ENCODE results near the gene TIMM10. TPM values are rescaled to one million over a fixed set of nuclear protein-coding genes. Genes with fewer than 3 reads are reported as not detected.

Gene TIMM10
- total RNA-seq, 1 experiment from 2014 or later = 94.7 TPM

DNA sequence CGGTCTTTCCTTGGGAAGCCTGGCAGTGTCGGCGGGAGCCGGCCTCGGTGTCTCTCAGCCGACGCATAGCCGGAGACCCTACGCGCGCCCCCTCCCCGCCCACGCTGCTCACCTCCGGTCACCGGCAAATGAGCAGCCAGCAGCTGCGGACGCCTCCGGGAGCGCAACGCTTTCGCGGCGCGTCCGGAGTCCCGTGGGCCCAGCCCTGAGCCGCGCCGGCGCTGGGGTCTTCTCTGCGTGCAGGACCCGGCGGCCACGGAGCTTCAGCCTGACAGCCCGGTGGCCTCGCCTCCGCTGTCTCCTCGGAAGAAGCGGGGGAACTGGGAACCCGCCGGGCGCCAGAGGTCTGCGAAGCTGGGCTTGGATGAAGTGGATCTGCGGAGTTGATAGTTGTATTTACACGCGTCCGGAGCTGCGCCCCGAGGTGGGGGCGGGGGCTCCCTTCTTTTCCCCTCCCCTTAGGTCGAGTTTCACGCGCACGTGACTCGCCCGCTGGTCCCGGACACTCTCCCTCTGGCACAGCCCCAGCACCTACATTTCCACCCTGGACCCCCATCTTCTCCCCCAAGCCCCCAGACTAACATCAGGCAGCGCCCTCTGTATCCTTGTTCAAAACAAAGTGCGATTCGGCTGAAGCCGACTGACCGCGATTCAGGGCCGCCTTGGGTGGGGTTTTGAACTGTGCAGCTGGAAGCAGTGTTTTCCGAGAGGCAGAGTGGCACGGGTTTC lies 15.1 kb downstream of the TIMM10 start, which contains the start of gene SLC43A1:
Gene SLC43A1 (minus strand): TSS at position 371 of the 729 bp plus-strand sequence. CDS start 1,591 bp downstream, outside the sequence.
- BruUV-seq (replicated peaks) = no TSS peak
- intact Hi-C loops (cut with micrococcal nuclease; ENCODE audit: unreplicated experiment) = no loop called here
- no peaks in the 10 kb centered on the region for H3K36me3 ChIP-seq (ENCODE audit: low read depth)
- H3K9me3 ChIP-seq (ENCODE audit: insufficient read depth, low read depth) = no peaks in the 10 kb centered on the region
- POLR2A ChIA-PET (ENCODE audit: unreplicated experiment) = interaction anchor here (0.5 kb wide), 1 partner anchor 16 kb away, joined by 3 read pairs; no protein-coding TSS in a partner anchor
- TF ChIP-seq EZH2 (IDR thresholded peaks at IDR 0.05; ENCODE audit: low read depth) = no peak
- TF ChIP-seq, protein P1, sequence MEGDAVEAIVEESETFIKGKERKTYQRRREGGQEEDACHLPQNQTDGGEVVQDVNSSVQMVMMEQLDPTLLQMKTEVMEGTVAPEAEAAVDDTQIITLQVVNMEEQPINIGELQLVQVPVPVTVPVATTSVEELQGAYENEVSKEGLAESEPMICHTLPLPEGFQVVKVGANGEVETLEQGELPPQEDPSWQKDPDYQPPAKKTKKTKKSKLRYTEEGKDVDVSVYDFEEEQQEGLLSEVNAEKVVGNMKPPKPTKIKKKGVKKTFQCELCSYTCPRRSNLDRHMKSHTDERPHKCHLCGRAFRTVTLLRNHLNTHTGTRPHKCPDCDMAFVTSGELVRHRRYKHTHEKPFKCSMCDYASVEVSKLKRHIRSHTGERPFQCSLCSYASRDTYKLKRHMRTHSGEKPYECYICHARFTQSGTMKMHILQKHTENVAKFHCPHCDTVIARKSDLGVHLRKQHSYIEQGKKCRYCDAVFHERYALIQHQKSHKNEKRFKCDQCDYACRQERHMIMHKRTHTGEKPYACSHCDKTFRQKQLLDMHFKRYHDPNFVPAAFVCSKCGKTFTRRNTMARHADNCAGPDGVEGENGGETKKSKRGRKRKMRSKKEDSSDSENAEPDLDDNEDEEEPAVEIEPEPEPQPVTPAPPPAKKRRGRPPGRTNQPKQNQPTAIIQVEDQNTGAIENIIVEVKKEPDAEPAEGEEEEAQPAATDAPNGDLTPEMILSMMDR (conservative IDR thresholded peaks at IDR 0.05) = no peak
- peaks cover 12% of the 10 kb centered on the region; the same call in 1 of the 2 replicates for H3K4me1 ChIP-seq (replicated peaks; ENCODE audit: insufficient read depth)
- peaks cover 3% of the 10 kb centered on the region; the same call in 1 of the 2 replicates for H3F3A ChIP-seq (ENCODE audit: insufficient read depth, low read depth)
- H3K4me3 ChIP-seq = peak within 1 kb of the TSS; percentile 69
- peak within 1 kb of the TSS; percentile 80 for H2AFZ ChIP-seq
- no peaks in the 10 kb centered on the region for H3K9me2 ChIP-seq (ENCODE audit: insufficient read depth)
- no peak within 1 kb of the TSS for H3K27ac ChIP-seq
- CTCF ChIA-PET = interaction anchor here (0.7 to 1.2 kb wide), 2 partner anchors 14 to 22 kb away, joined by 3 to 10 read pairs; no protein-coding TSS in a partner anchor
- peak; percentile 42 to 49 for DNase-seq
- H3K4me2 ChIP-seq = peak within 1 kb of the TSS; percentile 81
- no peaks in the 10 kb centered on the region for H4K20me1 ChIP-seq (ENCODE audit: insufficient read depth)
- peaks cover 21% of the 10 kb centered on the region for H3K27me3 ChIP-seq (ENCODE audit: insufficient read depth, low read depth)
- H3K79me2 ChIP-seq (ENCODE audit: low read depth) = no peaks in the 10 kb centered on the region

DNA sequence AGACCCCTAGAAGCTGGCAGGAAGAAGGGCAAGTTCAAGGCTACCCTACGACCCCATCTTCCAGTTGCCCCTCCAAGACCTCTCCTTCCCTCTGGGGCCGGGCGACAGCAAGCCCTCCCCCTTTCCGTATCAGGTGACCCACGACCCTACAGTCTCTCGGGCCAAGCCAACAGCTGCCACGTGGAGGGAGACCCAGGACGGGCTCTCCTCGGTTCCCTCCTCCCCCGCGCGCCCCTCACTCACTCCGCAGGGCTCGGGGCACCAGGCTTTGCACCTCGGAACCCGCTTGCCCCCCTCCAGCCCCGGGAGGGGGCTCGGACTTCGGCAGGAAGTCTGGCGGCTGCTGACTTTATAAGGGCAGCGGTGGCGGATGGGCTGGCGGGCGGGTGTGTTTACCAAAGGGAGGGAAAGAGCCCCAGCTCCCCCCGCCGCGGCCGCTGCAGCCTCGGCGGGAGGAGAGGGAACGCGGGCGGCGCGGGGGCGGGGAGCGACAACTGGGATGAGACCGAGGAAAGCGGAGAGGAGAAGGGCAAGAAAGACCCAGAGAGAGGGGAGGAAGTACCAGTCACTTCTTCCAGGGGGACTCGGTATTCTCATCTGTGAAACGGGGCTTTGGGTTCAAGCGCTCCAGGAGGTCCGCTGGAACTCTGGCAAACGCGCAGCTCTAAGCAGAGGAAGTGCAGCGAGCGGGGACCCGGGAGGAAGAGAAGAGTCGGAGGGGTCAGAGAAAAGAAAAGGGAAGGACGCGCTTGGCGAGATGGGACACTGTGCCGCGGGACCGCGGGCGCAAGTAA lies 15.8 kb downstream of the TIMM10 start:
- Histone ChIP-seq H3K9me3 (ENCODE audit: insufficient read depth, low read depth) (no peaks in the 10 kb centered on the region), H3F3A (ENCODE audit: insufficient read depth, low read depth) (peaks cover 3% of the 10 kb centered on the region; the same call in 1 of the 2 replicates), H3K9me2 (ENCODE audit: insufficient read depth) (no peaks in the 10 kb centered on the region), H3K4me2 (peak overlapping the region; percentile 81), H3K4me3 (peak overlapping the region; percentile 69), H3K4me1 (replicated peaks; ENCODE audit: insufficient read depth) (peaks cover 12% of the 10 kb centered on the region; the same call in 1 of the 2 replicates), H3K27ac (no peak overlapping the region), H3K36me3 (ENCODE audit: low read depth) (no peaks in the 10 kb centered on the region), H3K79me2 (ENCODE audit: low read depth) (no peaks in the 10 kb centered on the region), H4K20me1 (ENCODE audit: insufficient read depth) (no peaks in the 10 kb centered on the region), H3K27me3 (ENCODE audit: insufficient read depth, low read depth) (peaks cover 21% of the 10 kb centered on the region), H2AFZ (peak overlapping the region; percentile 80)
- ChIA-PET CTCF (interaction anchor here (0.6 to 1.2 kb wide), 2 partner anchors 11 to 21 kb away, joined by 4 to 10 read pairs; no protein-coding TSS in a partner anchor), POLR2A (ENCODE audit: unreplicated experiment) (no interaction called here)
- intact Hi-C loops (cut with micrococcal nuclease; ENCODE audit: unreplicated experiment) = no loop called here
- peak in 1 of 2 experiments; percentile 17 for DNase-seq
- BruUV-seq (replicated peaks) = no TSS peak
- TF ChIP-seq EZH2 (IDR thresholded peaks at IDR 0.05; ENCODE audit: low read depth) = peak; percentile 79
- TF ChIP-seq, protein P1 (conservative IDR thresholded peaks at IDR 0.05) = no peak

DNA sequence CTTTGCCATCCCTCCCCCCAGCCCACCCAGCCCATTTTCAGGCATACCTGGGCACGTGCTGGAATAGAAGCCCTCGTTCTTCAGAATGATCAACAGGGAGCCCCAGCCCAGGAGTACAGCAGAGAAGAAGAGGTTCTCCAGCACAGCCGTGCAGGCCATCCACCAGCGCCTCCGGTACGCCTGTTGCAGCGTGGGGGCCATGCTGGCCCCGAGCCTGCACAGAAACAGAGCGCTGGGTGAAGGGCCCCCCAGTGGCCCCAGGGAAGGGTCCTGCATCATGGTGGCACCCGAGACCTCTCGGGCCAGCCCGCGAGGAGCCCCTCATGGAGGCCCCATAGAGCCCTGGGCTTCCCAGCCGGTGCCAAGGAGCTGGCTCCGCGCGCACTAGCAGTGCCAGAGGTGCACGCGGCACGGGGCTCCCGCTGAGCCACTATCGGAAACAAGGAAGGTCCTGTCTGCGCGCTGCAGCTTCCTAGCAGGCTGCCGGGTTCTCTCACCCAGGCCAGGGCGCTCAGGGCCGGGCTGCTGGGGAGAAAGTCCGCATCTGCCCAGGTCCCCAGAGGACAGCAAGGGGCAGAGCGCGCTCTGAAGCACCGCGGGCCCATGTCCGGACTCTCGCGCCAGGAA lies 16.5 kb downstream of the TIMM10 start:
- no peak for DNase-seq
- Histone ChIP-seq H2AFZ (no peak overlapping the region), H3K79me2 (ENCODE audit: low read depth) (no peaks in the 10 kb centered on the region), H3K36me3 (ENCODE audit: low read depth) (no peaks in the 10 kb centered on the region), H4K20me1 (ENCODE audit: insufficient read depth) (no peaks in the 10 kb centered on the region), H3K9me2 (ENCODE audit: insufficient read depth) (no peaks in the 10 kb centered on the region), H3K4me2 (peak overlapping the region; percentile 81), H3F3A (ENCODE audit: insufficient read depth, low read depth) (peaks cover 3% of the 10 kb centered on the region; the same call in 1 of the 2 replicates), H3K27ac (no peak overlapping the region), H3K4me3 (peak overlapping the region; percentile 69; the same call in 1 of the 2 replicates), H3K9me3 (ENCODE audit: insufficient read depth, low read depth) (no peaks in the 10 kb centered on the region), H3K4me1 (replicated peaks; ENCODE audit: insufficient read depth) (peaks cover 12% of the 10 kb centered on the region; the same call in 1 of the 2 replicates), H3K27me3 (ENCODE audit: insufficient read depth, low read depth) (peaks cover 21% of the 10 kb centered on the region)
- ChIA-PET POLR2A (ENCODE audit: unreplicated experiment) (no interaction called here), CTCF (interaction anchor here (0.6 to 1.2 kb wide), 2 partner anchors 11 to 20 kb away, joined by 4 to 10 read pairs; no protein-coding TSS in a partner anchor)
- intact Hi-C loops (cut with micrococcal nuclease; ENCODE audit: unreplicated experiment) = no loop called here
- no TSS peak for BruUV-seq (replicated peaks)
- TF ChIP-seq, protein P1 (conservative IDR thresholded peaks at IDR 0.05) = no peak
- no peak for TF ChIP-seq EZH2 (IDR thresholded peaks at IDR 0.05; ENCODE audit: low read depth)

Measured in PC-9 (cell line).